Astrocyte (in vitro differentiated cells and primary cell): ENCODE measurements around the gene GATA2. TPM values are rescaled to one million over a fixed set of nuclear protein-coding genes. Genes with fewer than 3 reads are reported as not detected.

ENCODE experiments used
- DNase-seq: peaks from one replicate; pipeline ENCODE4 v3.0.0-alpha.2; 2010; ENCODE audit warnings: low read depth
- FAIRE-seq: peaks from 2 replicates; lab custom pipeline; 2011; peaks lifted over from hg19 to GRCh38; lab: Jason Lieb, UNC
- H2AFZ ChIP-seq: 2 replicates; pipeline ENCODE4 v1.6.0; 2012; ENCODE audit warnings: low read depth, low read length, inconsistent platforms
- H3K27ac ChIP-seq: 2 replicates; pipeline ENCODE4 v1.5.1; 2011; ENCODE audit warnings: low read depth, low read length, inconsistent platforms
- H3K27me3 ChIP-seq: 2 replicates; pipeline ENCODE4 v1.6.0; 2011; ENCODE audit warnings: low read length, inconsistent platforms; ENCODE audit not compliant: insufficient read depth
- H3K36me3 ChIP-seq: 2 replicates; pipeline ENCODE4 v1.5.1; 2011; ENCODE audit warnings: low read length, inconsistent platforms; ENCODE audit not compliant: insufficient read depth
- H3K4me1 ChIP-seq: 2 replicates; pipeline ENCODE4 v1.5.1; 2011; ENCODE audit warnings: low read length, inconsistent platforms; ENCODE audit not compliant: insufficient read depth
- H3K4me2 ChIP-seq: 2 replicates; pipeline ENCODE4 v1.6.0; 2012; ENCODE audit warnings: low read length, inconsistent platforms
- H3K4me3 ChIP-seq: 2 replicates; pipeline ENCODE4 v1.5.1; 2011; ENCODE audit warnings: low read depth, mild to moderate bottlenecking, low read length, inconsistent platforms; ENCODE audit not compliant: insufficient read depth
- H3K79me2 ChIP-seq: 2 replicates; pipeline ENCODE4 v1.6.0; 2012; ENCODE audit warnings: mild to moderate bottlenecking, low read length, inconsistent platforms; ENCODE audit not compliant: insufficient read depth
- H3K9ac ChIP-seq: 2 replicates; pipeline ENCODE4 v1.6.0; 2012; ENCODE audit warnings: mild to moderate bottlenecking, low read length, inconsistent platforms
- H3K9me3 ChIP-seq: 2 replicates; pipeline ENCODE4 v1.5.1; 2012; ENCODE audit warnings: low read depth, mild to moderate bottlenecking, low read length, inconsistent platforms; ENCODE audit not compliant: insufficient read depth
- H4K20me1 ChIP-seq: 2 replicates; pipeline ENCODE4 v1.6.0; 2012; ENCODE audit warnings: low read length, inconsistent platforms; ENCODE audit not compliant: insufficient read depth
- H3K27ac Mint-ChIP-seq: one replicate; pipeline ENCODE4 v1.8.0; 2021; ENCODE audit warnings: mild to moderate bottlenecking, mixed read lengths; ENCODE audit not compliant: unreplicated experiment
- H3K27me3 Mint-ChIP-seq: one replicate; pipeline ENCODE4 v1.8.0; 2021; ENCODE audit warnings: low read depth, mixed read lengths; ENCODE audit not compliant: unreplicated experiment
- H3K36me3 Mint-ChIP-seq: one replicate; pipeline ENCODE4 v1.8.0; 2021; ENCODE audit warnings: low read depth, mixed read lengths; ENCODE audit not compliant: unreplicated experiment
- H3K4me1 Mint-ChIP-seq: one replicate; pipeline ENCODE4 v1.8.0; 2021; ENCODE audit warnings: low read depth, mixed read lengths; ENCODE audit not compliant: unreplicated experiment
- H3K4me3 Mint-ChIP-seq: one replicate; pipeline ENCODE4 v1.8.0; 2021; ENCODE audit warnings: mild to moderate bottlenecking, moderate library complexity, mixed read lengths; ENCODE audit not compliant: unreplicated experiment
- H3K9me3 Mint-ChIP-seq: one replicate; pipeline ENCODE4 v1.8.0; 2021; ENCODE audit warnings: mild to moderate bottlenecking, mixed read lengths; ENCODE audit not compliant: unreplicated experiment
- CTCF ChIP-seq: IDR thresholded peaks from 2 replicates; pipeline ENCODE4 v1.5.1; 2011; ENCODE audit warnings: low read depth, mild to moderate bottlenecking, inconsistent platforms, low read length, moderate library complexity; ENCODE audit not compliant: insufficient read depth
- EZH2 ChIP-seq: IDR thresholded peaks from 2 replicates; pipeline ENCODE4 v1.6.1; 2012; ENCODE audit warnings: mild to moderate bottlenecking, low read length, inconsistent platforms; ENCODE audit not compliant: insufficient read depth
- total RNA-seq: library from RNA; stranded (reverse); gene quantifications from 2 replicates; pipeline ENCODE4 v1.2.1, GENCODE V29; 2021

Gene GATA2
- total RNA-seq, 1 donor from 2014 or later: 1.7 TPM

- Mint-ChIP-seq H3K9me3 (peaks cover 7% of the 10 kb centered on the region), H3K36me3 (peaks cover 2% of the 10 kb centered on the region), H3K4me1 (no peaks in the 10 kb centered on the region), H3K27ac (no peak overlapping the region), H3K4me3 (no peak overlapping the region), H3K27me3 (peaks cover 64% of the 10 kb centered on the region)
- TF ChIP-seq EZH2 (no peak), CTCF (no peak)
- FAIRE-seq (no peak), DNase-seq (no peak)
- no peak overlapping the region for H3K9ac ChIP-seq
- no peak overlapping the region for H3K4me2 ChIP-seq
- no peaks in the 10 kb centered on the region for H3K4me1 ChIP-seq
- H3K9me3 ChIP-seq: peaks cover 2% of the 10 kb centered on the region
- no peak overlapping the region for H3K27ac ChIP-seq
- no peaks in the 10 kb centered on the region for H4K20me1 ChIP-seq
- H3K79me2 ChIP-seq: no peaks in the 10 kb centered on the region
- H3K36me3 ChIP-seq: no peaks in the 10 kb centered on the region
- H3K4me3 ChIP-seq: no peak overlapping the region
- peaks cover 25% of the 10 kb centered on the region for H3K27me3 ChIP-seq
- no peak overlapping the region for H2AFZ ChIP-seq
Measured at GRCh38 chr3:128442070-128442469, 50.9 kb downstream of the GATA2 start.

GRCh38 chr3:128439226-128439625, 53.8 kb downstream of the GATA2 start:
- H3K36me3 ChIP-seq: no peaks in the 10 kb centered on the region
- no peak for TF ChIP-seq CTCF
- TF ChIP-seq EZH2: no peak

GRCh38 chr3:128438488-128439072, 54.4 kb downstream of the GATA2 start:
- H3K4me2 ChIP-seq: no peak overlapping the region
- H3K4me1 Mint-ChIP-seq: peaks cover 2% of the 10 kb centered on the region
- H3K9ac ChIP-seq: no peak overlapping the region
- H3K9me3 ChIP-seq: no peaks in the 10 kb centered on the region
- H3K79me2 ChIP-seq: no peaks in the 10 kb centered on the region
- TF ChIP-seq CTCF (no peak), EZH2 (no peak)
- peaks cover 26% of the 10 kb centered on the region for H3K27me3 ChIP-seq
- no peak overlapping the region for H2AFZ ChIP-seq
- peaks cover 6% of the 10 kb centered on the region for H3K9me3 Mint-ChIP-seq
- H3K27ac Mint-ChIP-seq: no peak overlapping the region
- no peak overlapping the region for H3K4me3 ChIP-seq
- H3K4me3 Mint-ChIP-seq: no peak overlapping the region
- H4K20me1 ChIP-seq: no peaks in the 10 kb centered on the region
- no peaks in the 10 kb centered on the region for H3K36me3 ChIP-seq
- H3K36me3 Mint-ChIP-seq: peaks cover 2% of the 10 kb centered on the region
- peaks cover 77% of the 10 kb centered on the region for H3K27me3 Mint-ChIP-seq
- H3K27ac ChIP-seq: no peak overlapping the region
- FAIRE-seq: no peak
- H3K4me1 ChIP-seq: no peaks in the 10 kb centered on the region
- DNase-seq: no peak

More at GRCh38 chr3:128439226-128439625, 53.8 kb downstream of the GATA2 start:
- no peaks in the 10 kb centered on the region for H3K79me2 ChIP-seq
- Mint-ChIP-seq H3K27me3 (peaks cover 78% of the 10 kb centered on the region), H3K9me3 (peaks cover 6% of the 10 kb centered on the region), H3K4me3 (no peak overlapping the region), H3K27ac (no peak overlapping the region), H3K36me3 (peaks cover 2% of the 10 kb centered on the region), H3K4me1 (peaks cover 2% of the 10 kb centered on the region)
- H3K27ac ChIP-seq: no peak overlapping the region
- H3K4me1 ChIP-seq: no peaks in the 10 kb centered on the region
- FAIRE-seq (no peak), DNase-seq (no peak)
- H3K27me3 ChIP-seq: peaks cover 26% of the 10 kb centered on the region
- H3K9me3 ChIP-seq: no peaks in the 10 kb centered on the region
- no peaks in the 10 kb centered on the region for H4K20me1 ChIP-seq
- no peak overlapping the region for H3K9ac ChIP-seq
- H2AFZ ChIP-seq: no peak overlapping the region
- no peak overlapping the region for H3K4me2 ChIP-seq
- H3K4me3 ChIP-seq: no peak overlapping the region
